Liver (tissue), 9 donors: ENCODE measurements around the gene CCBE1. TPM values are rescaled to one million over a fixed set of nuclear protein-coding genes. Genes with fewer than 3 reads are reported as not detected.

Experiments used
- DNase-seq: peaks from one replicate; pipeline ENCODE4 v3.0.0-alpha.2; 2017; ENCODE audit warnings: low spot score
- H3K27ac ChIP-seq, 2 donors: one replicate each; pipeline ENCODE4 v1.7.0; 2013; ENCODE audit warnings: inconsistent platforms in 2 of 2, low read length in 2 of 2, control low read depth in 1 of 2, low read depth in 1 of 2, mild to moderate bottlenecking in 1 of 2
- H3K27me3 ChIP-seq, 4 donors: one replicate each; pipeline versions ENCODE4 v1.6.1 to v1.7.0; 2013; ENCODE audit warnings: low read length in 3 of 4, inconsistent platforms in 1 of 4, mild to moderate bottlenecking in 1 of 4, moderate library complexity in 1 of 4; ENCODE audit not compliant: control insufficient read depth in 4 of 4, insufficient read depth in 4 of 4
- H3K36me3 ChIP-seq, 4 donors: one replicate each; pipeline versions ENCODE4 v1.6.1 to v1.7.0; 2013; ENCODE audit warnings: low read length in 3 of 4, mild to moderate bottlenecking in 3 of 4, low read depth in 1 of 4, moderate library complexity in 1 of 4; ENCODE audit not compliant: control insufficient read depth in 4 of 4, insufficient read depth in 3 of 4
- H3K4me1 ChIP-seq, 4 donors: one replicate each; pipeline versions ENCODE4 v1.6.1 to v1.7.0; 2013; ENCODE audit warnings: low read length in 3 of 4, mild to moderate bottlenecking in 3 of 4, moderate library complexity in 1 of 4; ENCODE audit not compliant: control insufficient read depth in 4 of 4, insufficient read depth in 4 of 4
- H3K4me3 ChIP-seq, 3 donors: one replicate each; pipeline versions ENCODE4 v1.6.1 to v1.7.0; 2013; ENCODE audit warnings: low read length in 3 of 3, control low read depth in 1 of 3, low read depth in 1 of 3, mild to moderate bottlenecking in 1 of 3
- H3K9ac ChIP-seq, 2 donors: one replicate each; pipeline ENCODE4 v1.7.0; 2013; ENCODE audit warnings: low read length in 2 of 2, mild to moderate bottlenecking in 2 of 2, moderate library complexity in 2 of 2, control low read depth in 1 of 2, low read depth in 1 of 2
- H3K9me3 ChIP-seq, 4 donors: one replicate each; pipeline versions ENCODE4 v1.6.1 to v1.7.0; 2013; ENCODE audit warnings: low read length in 3 of 4; ENCODE audit not compliant: control insufficient read depth in 4 of 4
- ATF3 ChIP-seq: IDR thresholded peaks from 2 replicates; pipeline ENCODE4 v1.6.1; 2016; ENCODE audit warnings: antibody characterized with exemption
- CTCF ChIP-seq: fragments of 150-350 bp; IDR thresholded peaks from 2 replicates; pipeline ENCODE4 v1.5.1; 2017; ENCODE audit warnings: improper control_type of control experiment, low read depth, low read length; ENCODE audit not compliant: missing input control
- EGR1 ChIP-seq, 2 donors: IDR thresholded peaks; 2 replicates each; pipeline ENCODE4 v1.6.1; 2016 to 2018; ENCODE audit warnings: antibody characterized with exemption in 2 of 2, low read depth in 2 of 2
- FOXA1 ChIP-seq: IDR thresholded peaks from 2 replicates; pipeline ENCODE4 v1.6.1; 2016; ENCODE audit warnings: antibody characterized with exemption
- GABPA ChIP-seq, 2 donors: IDR thresholded peaks in 1 of 2; conservative IDR thresholded peaks in 1 of 2; 2 replicates each; pipeline ENCODE4 v1.6.1; 2016; ENCODE audit warnings: antibody characterized with exemption in 2 of 2, mild to moderate bottlenecking in 1 of 2, moderate library complexity in 1 of 2
- HNF4A ChIP-seq, 2 donors: conservative IDR thresholded peaks; 2 replicates each; pipeline ENCODE4 v1.6.1; 2016; ENCODE audit warnings: antibody characterized with exemption in 2 of 2, mild to moderate bottlenecking in 2 of 2
- HNF4G ChIP-seq: IDR thresholded peaks from 2 replicates; pipeline ENCODE4 v1.6.1; 2016; ENCODE audit warnings: antibody characterized with exemption
- MAX ChIP-seq: IDR thresholded peaks from 2 replicates; pipeline ENCODE4 v1.6.1; 2016; ENCODE audit warnings: antibody characterized with exemption
- NR2F2 ChIP-seq: IDR thresholded peaks from 2 replicates; pipeline ENCODE4 v1.6.1; 2016; ENCODE audit warnings: antibody characterized with exemption
- RAD21 ChIP-seq, 2 donors: IDR thresholded peaks; 2 replicates each; pipeline ENCODE4 v1.6.1; 2016; ENCODE audit warnings: antibody characterized with exemption in 2 of 2, mild to moderate bottlenecking in 2 of 2
- RXRA ChIP-seq, 2 donors: IDR thresholded peaks; 2 replicates each; pipeline ENCODE4 v1.6.1; 2017 to 2018; ENCODE audit warnings: antibody characterized with exemption in 2 of 2, mild to moderate bottlenecking in 1 of 2
- SP1 ChIP-seq: IDR thresholded peaks from 2 replicates; pipeline ENCODE4 v1.6.1; 2018; ENCODE audit warnings: antibody characterized with exemption, mild to moderate bottlenecking
- TAF1 ChIP-seq: conservative IDR thresholded peaks from 2 replicates; pipeline ENCODE4 v1.6.1; 2016; ENCODE audit warnings: antibody characterized with exemption, mild to moderate bottlenecking
- YY1 ChIP-seq: IDR thresholded peaks from 2 replicates; pipeline ENCODE4 v1.6.1; 2016; ENCODE audit warnings: antibody characterized with exemption, mild to moderate bottlenecking
- WGBS: extraction: QIAGEN DNeasy Blood & Tissue Kit; methylation state at CpG from one replicate; pipeline ENCODE4 v1.1.7; 2013; 5-methylcytosine and 5-hydroxymethylcytosine counted together
- polyA plus RNA-seq, 2 donors: library from polyadenylated mRNA; stranded (reverse) in 1 of 2; unstranded in 1 of 2; fragments of 200-250 nt in 1 of 2; fragments of >200 nt in 1 of 2; fragmentation: Nextera tagmentation in 1 of 2; extraction: Ambion mirVana in 1 of 2; gene quantifications; one replicate each; pipeline versions ENCODE4 v1.2.1 to v1.2.3, GENCODE V29; 2013 to 2015
- total RNA-seq, 2 donors: library from RNA; depleted of rRNA; stranded (reverse); fragments of >200 nt; gene quantifications; one replicate each; pipeline ENCODE4 v1.2.3, GENCODE V29; 2014
- donor health status: healthy.
- donor health status: healthy.
- donor health status: healthy.
- donor health status: healthy.
- donor health status: healthy.

Gene CCBE1
- total and polyA plus RNA-seq, 4 donors, result 1.8 to 2.6 (median 2.2) TPM

GRCh38 chr18:59659508-59660170 is 37.6 kb downstream of the CCBE1 start:
- TF ChIP-seq CTCF (no peak), TAF1 (no peak), GABPA (IDR thresholded peaks at IDR 0.05 in 1 of 2, conservative IDR thresholded peaks at IDR 0.05 in 1 of 2) (no peak), NR2F2 (no peak)
- WGBS, result 64% methylated on average over 14 of the region's 14 CpGs
- Histone ChIP-seq H3K9me3 (no peaks in the 10 kb centered on the region), H3K4me1 (no peaks in the 10 kb centered on the region), H3K27ac (peak overlapping the region in 1 of 2 donors; percentile 37), H3K27me3 (peaks cover 0 to 4% (median 0%) of the 10 kb centered on the region in 4 donors), H3K9ac (no peak overlapping the region), H3K36me3 (no peaks in the 10 kb centered on the region), H3K4me3 (no peak overlapping the region)
- DNase-seq, result no peak

GRCh38 chr18:59658941-59659340 is 38.3 kb downstream of the CCBE1 start:
- Histone ChIP-seq H3K27ac (peak overlapping the region in 1 of 2 donors; percentile 37), H3K4me3 (no peak overlapping the region), H3K9ac (no peak overlapping the region), H3K4me1 (no peaks in the 10 kb centered on the region), H3K27me3 (peaks cover 0 to 4% (median 0%) of the 10 kb centered on the region in 4 donors), H3K36me3 (no peaks in the 10 kb centered on the region), H3K9me3 (no peaks in the 10 kb centered on the region)
- TF ChIP-seq HNF4A (conservative IDR thresholded peaks at IDR 0.05) (no peak), ATF3 (no peak), CTCF (no peak), TAF1 (no peak)
- whole genome bisulfite sequencing, result 80% methylated on average over 7 of the region's 7 CpGs
- no peak for DNase-seq

GRCh38 chr18:59657012-59657411 is 40.2 kb downstream of the CCBE1 start:
- no peak overlapping the region for H3K9ac ChIP-seq
- H3K27ac ChIP-seq, result no peak overlapping the region
- no peaks in the 10 kb centered on the region for H3K9me3 ChIP-seq
- H3K4me3 ChIP-seq, result no peak overlapping the region
- no peaks in the 10 kb centered on the region for H3K36me3 ChIP-seq
- no peaks in the 10 kb centered on the region for H3K4me1 ChIP-seq
- H3K27me3 ChIP-seq, result peaks cover 0 to 4% (median 0%) of the 10 kb centered on the region in 4 donors
- 73% methylated on average over 5 of the region's 5 CpGs for WGBS
- DNase-seq, result no peak
- TF ChIP-seq RXRA (IDR thresholded peaks at IDR 0.05) (no peak), TAF1 (no peak), HNF4A (conservative IDR thresholded peaks at IDR 0.05) (no peak), ATF3 (no peak), YY1 (no peak), EGR1 (IDR thresholded peaks at IDR 0.05; ENCODE audit: low read depth in 2 of 2) (no peak), SP1 (no peak), RAD21 (IDR thresholded peaks at IDR 0.05) (no peak), CTCF (no peak), FOXA1 (no peak), MAX (no peak), HNF4G (no peak)
